Measurements from ENCODE around the gene ELF2.
"Not testable (repeated sequence)": the region's sequence is repeated elsewhere in the genome, so short reads cannot be mapped to it uniquely, and the experiment has no call there.

The ELF2 gene

DNA sequence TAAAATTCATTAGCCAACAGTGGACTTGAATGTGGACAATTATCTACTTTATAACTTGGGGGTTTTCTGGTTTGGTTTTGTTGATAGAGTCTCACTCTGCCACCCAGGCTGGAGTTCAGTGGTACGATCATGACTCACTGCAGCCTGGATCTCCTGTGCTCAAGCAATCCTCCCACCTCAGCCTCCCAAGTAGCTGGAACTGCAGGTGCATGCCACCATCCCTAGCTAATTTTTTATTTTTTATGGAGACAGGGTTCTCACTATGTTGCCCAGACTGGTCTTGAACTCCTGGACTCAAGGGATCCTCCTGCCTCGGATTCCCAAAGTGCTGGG lies 12.4 kb upstream of the ELF2 start:
- H3K4me3 ChIP-seq (ENCODE audit: low read depth, low read length), result no peak overlapping the region
- DNase-seq (ENCODE audit: low read depth), result no peak

DNA sequence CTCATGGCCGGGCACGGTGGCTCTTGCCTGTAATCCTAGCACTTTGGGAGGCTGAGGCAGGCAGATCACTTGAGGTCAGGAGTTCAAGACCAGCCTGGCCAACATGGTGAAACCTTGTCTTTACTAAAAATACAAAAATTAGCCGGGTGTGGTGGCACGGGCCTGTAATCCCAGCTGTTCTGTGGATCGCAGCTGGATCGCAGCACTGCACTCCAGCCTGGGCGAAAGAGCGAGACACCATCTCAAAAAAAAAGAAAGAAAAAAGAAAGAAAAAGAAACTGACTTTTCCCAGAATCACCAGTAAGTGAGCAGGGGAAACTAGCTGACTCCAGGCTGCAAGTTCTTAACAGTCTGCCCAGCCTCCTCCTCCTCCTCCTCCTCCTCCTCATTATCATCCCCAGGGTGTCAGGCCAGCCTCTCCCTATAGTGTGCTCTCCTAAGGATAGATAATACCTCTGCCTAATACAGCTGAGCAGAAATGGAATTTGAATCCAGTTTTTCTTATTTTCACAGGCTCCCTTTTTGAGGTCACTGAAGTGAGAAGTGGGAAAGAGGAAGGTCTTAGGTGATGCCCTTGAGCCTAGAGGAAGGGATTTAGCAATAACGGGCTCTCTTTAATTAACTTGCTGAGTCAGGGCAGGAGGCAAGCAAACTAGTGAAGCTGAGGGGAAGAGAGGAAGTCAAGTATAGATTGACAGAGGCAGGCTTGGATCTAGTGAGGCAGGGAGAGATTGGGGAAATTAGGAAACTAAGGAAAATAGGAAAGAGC lies 11.8 kb upstream of the ELF2 start:
- no peak for DNase-seq (ENCODE audit: low read depth)
- H3K4me3 ChIP-seq (ENCODE audit: low read depth, low read length), result no peak overlapping the region

- H3K4me3 ChIP-seq (ENCODE audit: low read depth, low read length), result no peak overlapping the region
- no peak for DNase-seq (ENCODE audit: low read depth)
Observed at GRCh38 chr4:139184129-139184528, 7.1 kb upstream of the ELF2 start.

DNA sequence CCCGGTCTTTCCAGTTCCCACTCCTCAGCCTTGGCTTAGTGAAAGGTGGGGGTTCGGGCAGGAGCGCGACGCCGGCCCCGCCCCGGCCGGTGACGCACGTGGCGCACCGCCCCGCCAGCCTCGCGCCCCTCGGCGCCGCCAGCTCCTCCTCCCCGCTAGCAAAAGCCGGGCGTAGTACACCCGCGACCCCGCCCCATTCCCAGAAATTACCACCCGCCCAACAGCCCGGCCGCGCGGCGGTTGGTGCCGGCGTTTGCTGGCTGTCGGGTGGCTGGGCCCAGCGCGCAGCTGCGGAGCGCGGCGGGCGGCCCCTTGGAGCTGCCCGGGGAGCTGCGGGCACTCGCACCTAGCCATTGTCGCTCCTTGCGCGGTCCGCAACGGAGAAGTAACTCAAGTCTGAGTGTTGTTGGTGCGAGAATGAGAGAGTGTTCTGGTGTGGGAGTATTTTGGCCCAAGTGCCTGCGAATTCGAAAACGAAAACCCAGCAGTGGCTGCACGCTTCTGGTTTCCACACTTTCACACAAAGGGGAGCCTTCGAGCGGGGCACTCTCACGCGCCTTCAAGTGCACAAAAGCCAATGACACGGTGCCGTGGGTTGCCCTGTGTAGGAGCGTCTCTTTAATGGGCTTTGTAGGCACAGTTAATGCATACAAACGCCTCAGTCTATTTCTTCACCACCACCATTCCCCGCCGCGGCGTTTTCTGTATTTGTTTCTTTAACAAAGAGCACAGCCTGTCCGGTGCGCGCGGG lies 1.0 kb upstream of the ELF2 start:
- DNase-seq (ENCODE audit: low read depth), result peak; percentile 83
- H3K4me3 ChIP-seq (ENCODE audit: low read depth, low read length), result peak overlapping the region; percentile 91

- H3K4me3 ChIP-seq (ENCODE audit: low read depth, low read length), result peak overlapping the region; percentile 91
- DNase-seq (ENCODE audit: low read depth), result no peak
Observed at GRCh38 chr4:139176302-139177048, 543 bp downstream of the ELF2 start.

GRCh38 chr4:139175646-139176301 lies 1.2 kb downstream of the ELF2 start:
- H3K4me3 ChIP-seq (ENCODE audit: low read depth, low read length), result peak overlapping the region; percentile 91
- DNase-seq (ENCODE audit: low read depth), result no peak

- DNase-seq (ENCODE audit: low read depth), result no peak
Observed at GRCh38 chr4:139171876-139172691, 4.9 kb downstream of the ELF2 start.

GRCh38 chr4:139170932-139171331 lies 6.1 kb downstream of the ELF2 start:
- no peak overlapping the region for H3K4me3 ChIP-seq (ENCODE audit: low read depth, low read length)
- no peak for DNase-seq (ENCODE audit: low read depth)

More at GRCh38 chr4:139171876-139172691, 4.9 kb downstream of the ELF2 start:
- peak overlapping the region; percentile 3 for H3K4me3 ChIP-seq (ENCODE audit: low read depth, low read length)

DNA sequence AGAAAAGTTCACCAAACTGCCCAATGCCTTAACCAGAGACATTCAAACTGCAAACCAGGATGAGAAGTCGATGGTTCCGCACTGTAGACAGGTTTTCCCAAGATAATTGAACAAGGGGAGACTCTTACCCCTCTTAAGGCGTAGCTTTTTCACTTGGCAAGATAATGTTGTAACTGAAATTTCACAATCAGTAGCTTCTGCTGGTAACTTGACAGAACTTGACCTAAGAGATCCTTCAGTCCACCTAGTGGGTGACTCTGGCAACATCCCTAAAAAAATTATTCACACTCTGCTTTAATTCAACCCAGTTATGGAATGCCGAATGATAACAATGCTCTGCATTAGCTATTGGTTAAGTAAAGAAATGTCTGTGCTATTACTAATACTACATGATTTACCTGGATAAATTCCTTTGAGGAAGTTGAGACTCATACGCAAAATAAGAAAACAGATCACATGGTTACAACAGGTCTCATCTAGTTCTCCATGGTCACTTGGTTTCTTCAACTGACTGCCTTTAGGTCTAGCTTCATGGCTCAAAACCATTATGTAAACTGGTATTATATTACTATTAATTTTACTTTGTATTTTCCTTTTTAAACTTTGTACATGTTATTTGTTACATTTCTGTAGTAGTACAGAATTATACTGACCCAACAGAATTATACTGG lies 9.1 kb downstream of the ELF2 start:
- no peak overlapping the region for H3K4me3 ChIP-seq (ENCODE audit: low read depth, low read length)
- DNase-seq (ENCODE audit: low read depth), result no peak

GRCh38 chr4:139164731-139165130 lies 12.3 kb downstream of the ELF2 start:
- no peak for DNase-seq (ENCODE audit: low read depth)
- H3K4me3 ChIP-seq (ENCODE audit: low read depth, low read length), result no peak overlapping the region

DNA sequence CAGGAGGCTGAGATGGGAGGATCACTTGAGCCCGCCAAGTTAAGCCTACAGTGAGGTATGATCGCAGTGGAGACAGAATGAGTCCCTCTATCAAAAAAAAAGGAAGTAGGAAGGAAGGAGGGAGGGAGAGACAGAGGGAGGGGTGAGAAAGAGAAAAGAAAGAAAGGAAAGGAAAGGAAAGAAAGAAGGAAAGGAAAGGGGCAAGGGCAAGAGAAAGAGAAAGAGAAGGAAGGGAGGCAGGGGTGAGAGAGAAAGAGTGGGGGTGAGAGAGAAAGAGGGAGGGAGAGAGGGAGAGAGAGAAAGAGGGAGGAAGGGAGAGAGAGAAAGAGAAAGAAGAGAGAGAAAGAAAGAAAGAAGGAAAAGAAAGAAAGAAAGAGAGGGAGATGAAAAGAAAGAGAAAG lies 13.2 kb downstream of the ELF2 start:
- DNase-seq (ENCODE audit: low read depth), result no peak
- no peak overlapping the region for H3K4me3 ChIP-seq (ENCODE audit: low read depth, low read length)

DNA sequence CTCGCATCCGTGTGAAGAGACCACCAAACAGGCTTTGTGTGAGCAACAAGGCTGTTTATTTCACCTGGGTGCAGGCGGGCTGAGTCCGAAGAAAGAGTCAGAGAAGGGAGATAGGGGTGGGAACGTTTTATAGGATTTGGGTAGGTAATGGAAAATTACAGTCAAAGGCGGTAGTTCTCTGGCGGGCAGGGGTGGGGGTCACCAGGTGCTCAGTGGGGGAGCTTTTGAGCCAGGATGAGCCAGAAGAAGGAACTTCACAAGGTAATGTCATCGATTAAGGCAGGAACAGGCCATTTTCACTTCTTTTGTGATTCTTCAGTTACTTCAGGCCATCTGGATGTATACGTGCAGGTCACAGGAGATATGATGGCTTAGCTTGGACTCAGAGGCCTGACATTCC lies 19.0 kb downstream of the ELF2 start:
- DNase-seq (ENCODE audit: low read depth); H3K4me3 ChIP-seq (ENCODE audit: low read depth, low read length): not testable (repeated sequence)

GRCh38 chr4:139154952-139155557 lies 22.0 kb downstream of the ELF2 start:
- no peak for DNase-seq (ENCODE audit: low read depth)

GRCh38 chr4:139154538-139154937 lies 22.5 kb downstream of the ELF2 start:
- H3K4me3 ChIP-seq (ENCODE audit: low read depth, low read length), result no peak overlapping the region
- no peak for DNase-seq (ENCODE audit: low read depth)

More at GRCh38 chr4:139154952-139155557, 22.0 kb downstream of the ELF2 start:
- H3K4me3 ChIP-seq (ENCODE audit: low read depth, low read length), result no peak overlapping the region

GRCh38 chr4:139154134-139154421 lies 22.9 kb downstream of the ELF2 start:
- DNase-seq (ENCODE audit: low read depth), result no peak
- H3K4me3 ChIP-seq (ENCODE audit: low read depth, low read length), result no peak overlapping the region

GRCh38 chr4:139153411-139154133 lies 23.4 kb downstream of the ELF2 start:
- H3K4me3 ChIP-seq (ENCODE audit: low read depth, low read length), result no peak overlapping the region
- DNase-seq (ENCODE audit: low read depth), result no peak

- no peak overlapping the region for H3K4me3 ChIP-seq (ENCODE audit: low read depth, low read length)
- DNase-seq (ENCODE audit: low read depth), result no peak
Observed at GRCh38 chr4:139152249-139152648, 24.8 kb downstream of the ELF2 start.

Data from skeletal muscle cell (primary cell).